ENCODE measurements around the gene USH1G.
"Not testable (repeated sequence)": the region's sequence is repeated elsewhere in the genome, so short reads cannot be mapped to it uniquely, and the experiment has no call there.

Gene USH1G

GRCh38 chr17:74873874-74874614 is 49.0 kb downstream of the USH1G start:
- DNase-seq (ENCODE audit: low read depth): no peak

DNA sequence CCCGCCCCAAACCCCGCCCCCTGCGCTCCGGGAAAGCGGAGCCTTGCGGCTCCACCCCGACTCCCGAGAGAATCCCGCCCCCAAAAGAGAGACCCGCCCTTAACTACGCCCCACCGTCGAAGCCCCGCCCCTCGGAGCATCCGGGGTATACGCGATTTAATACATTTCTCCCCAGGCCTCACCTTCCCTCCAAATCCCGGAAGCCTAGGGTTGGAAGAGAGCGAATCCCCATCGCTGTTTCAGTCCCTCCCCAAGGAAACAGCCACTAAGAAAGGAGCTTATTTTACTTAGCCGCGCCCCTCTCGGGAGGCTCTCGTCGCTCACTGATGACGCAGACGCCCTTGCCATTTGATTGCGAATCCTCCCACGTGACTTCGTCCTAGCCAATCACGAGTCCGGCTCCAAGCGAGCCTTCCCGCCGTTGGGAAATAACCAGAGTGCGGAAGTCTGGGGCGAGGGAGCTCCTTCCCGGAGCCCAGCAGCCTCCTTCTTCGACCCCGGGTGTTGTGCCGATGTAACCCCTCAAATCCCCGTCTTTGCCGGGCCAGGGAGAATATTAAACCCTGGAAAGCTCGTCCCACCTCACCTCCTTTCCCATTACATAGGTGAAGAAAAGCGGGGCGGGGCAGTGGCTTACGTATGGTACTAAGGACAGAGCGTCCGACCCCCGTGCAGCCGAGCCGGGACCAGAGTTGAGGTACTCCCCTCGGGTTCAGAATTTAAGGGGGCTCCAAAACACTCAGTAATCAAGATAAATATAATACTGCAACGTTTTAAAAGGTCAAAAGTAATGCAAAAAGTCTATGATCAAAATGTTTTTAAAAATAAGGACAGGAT is 49.8 kb downstream of the USH1G start:
- peak; percentile 100 for DNase-seq (ENCODE audit: low read depth)

DNA sequence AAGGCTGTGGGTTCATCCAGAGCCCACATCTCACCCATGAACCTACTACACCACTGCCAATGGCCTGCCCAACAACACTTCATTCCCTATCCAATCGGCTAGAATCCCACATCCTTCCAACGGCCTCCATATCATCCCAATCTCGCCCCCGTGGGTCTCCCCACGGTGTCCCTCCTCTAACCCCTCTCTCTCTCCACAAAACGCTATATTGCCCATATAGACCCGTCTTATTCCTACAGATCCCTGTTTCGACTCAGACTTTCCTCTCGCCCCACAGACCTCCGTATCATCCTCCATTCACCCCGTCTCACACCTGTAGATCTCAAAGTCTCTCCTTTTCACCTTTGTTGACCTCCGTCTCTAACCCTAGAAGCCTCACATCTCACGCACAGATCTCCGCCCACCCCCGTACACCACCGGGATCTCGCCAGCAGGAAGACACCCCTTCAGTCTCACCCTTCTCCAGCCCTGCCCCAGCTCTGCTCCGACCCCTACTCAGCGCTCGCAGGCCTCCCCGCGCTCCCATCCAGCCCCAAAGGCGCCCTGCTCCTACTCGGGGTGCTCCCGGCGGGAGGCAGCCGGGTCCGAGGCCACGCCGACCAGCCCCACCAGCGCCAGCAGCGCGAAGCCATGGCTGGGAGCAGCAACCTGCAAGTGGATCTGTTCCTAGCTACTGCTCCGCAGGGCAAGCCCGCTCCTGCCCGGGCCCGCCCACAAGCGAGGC is 50.6 kb downstream of the USH1G start, which contains the start of gene FDXR:
TSS of gene FDXR (minus strand) at position 682 of the 724 bp plus-strand sequence. CDS start at position 632, 50 bp downstream.
- no peak for DNase-seq (ENCODE audit: low read depth)

- no peak for DNase-seq (ENCODE audit: low read depth)
These were observed 51.5 kb downstream of the USH1G start for GRCh38 chr17:74871356-74872076.

DNA sequence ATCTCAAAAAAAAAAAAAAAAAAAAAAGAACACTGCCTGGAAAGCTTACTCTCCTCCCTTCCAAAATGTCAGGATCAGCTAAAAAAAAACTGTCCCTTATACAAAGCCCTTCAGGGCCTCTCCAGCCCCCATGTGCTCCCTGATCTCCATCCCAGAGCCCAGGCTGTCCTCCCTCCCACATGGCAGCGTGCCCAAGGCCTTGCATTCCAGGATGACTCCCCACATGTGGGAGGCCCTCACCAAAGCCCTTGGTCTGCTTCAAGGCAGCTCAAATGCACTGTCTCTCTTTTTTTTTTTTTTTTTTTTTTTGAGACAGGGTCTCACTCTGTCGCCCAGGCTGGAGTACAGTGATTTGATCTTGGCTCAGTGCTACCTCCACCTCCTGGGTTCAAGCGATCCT is 52.5 kb downstream of the USH1G start:
- peak; percentile 34 for DNase-seq (ENCODE audit: low read depth)

DNA sequence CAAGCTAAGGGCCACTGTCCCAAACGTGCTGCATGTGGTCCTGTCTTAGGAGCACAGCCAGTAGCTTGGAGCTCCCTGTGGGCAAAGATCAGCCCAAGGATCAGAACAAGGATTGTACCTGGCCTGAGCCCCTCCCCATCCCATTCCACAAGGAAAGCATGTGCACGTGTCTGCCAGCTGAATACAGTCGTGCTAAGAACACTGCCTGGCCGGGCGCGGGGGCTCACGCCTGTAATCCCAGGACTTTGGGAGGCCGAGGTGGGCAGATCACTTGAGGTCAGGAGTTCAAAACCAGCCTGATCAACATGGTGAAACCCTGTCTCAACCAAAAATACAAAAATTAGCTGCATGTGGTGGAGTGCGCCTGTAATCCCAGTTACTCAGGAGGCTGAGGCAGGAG is 53.0 kb downstream of the USH1G start:
- not testable (repeated sequence) for DNase-seq (ENCODE audit: low read depth)

DNA sequence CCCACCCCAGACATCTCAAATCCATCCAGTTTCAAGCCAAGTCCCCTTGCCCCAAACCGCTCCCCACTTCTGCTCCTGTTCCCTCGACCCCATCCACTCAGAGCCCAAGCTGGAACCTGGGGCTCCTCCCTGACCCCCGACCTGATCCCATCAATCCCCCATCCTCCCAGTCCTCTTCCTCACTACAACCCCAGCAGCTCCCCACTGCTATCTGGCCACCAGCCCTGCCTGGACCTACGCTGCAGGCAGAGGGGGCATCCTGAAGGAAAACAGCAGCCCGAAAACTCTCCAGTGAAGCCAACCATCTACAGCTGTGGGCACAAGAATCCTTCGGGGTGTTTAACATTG is 54.2 kb downstream of the USH1G start:
- no peak for DNase-seq (ENCODE audit: low read depth)

- DNase-seq (ENCODE audit: low read depth): no peak
These were observed 54.7 kb downstream of the USH1G start for GRCh38 chr17:74868251-74868907.

DNA sequence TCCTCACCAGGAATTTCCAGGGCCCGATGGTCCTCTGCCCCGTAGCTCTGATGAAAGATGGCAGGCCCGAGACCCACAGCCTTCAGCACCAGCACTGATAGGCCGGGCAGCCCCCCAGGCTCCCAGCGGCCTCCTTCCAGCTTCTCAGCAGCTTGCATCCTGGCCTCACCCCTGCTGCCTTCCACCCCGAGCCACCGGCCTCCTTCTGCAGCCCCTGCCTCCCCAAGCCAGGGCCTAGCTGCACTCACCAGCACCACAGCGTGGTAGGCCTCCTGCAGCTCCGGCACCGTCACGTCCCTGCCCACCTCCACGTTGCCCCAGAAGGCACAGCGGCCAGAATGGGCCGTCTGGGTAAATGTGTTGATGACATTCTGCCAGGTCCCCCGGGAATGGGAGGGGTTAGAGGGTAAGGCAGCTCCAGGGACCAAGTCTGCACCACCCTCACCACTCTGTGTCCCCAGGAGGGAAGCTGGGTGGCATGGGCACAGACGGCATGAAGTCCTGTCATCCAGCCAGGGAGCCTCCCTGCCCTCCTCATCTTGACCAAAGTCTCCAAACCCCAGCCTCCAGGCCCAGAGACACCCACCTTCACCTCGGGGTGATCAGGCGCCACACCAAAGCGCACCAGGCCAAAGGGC is 56.7 kb downstream of the USH1G start:
- DNase-seq (ENCODE audit: low read depth): no peak

Data from fibroblast of gingiva (primary cell).